HCT116 (cell line): ENCODE data around the gene CCDC92. TPM values are rescaled to one million over a fixed set of nuclear protein-coding genes. Genes with fewer than 3 reads are reported as not detected.

Experiments used
- ATAC-seq: fragments of 200-7000 bp; cut with Tn5 transposase; 2 replicates; pipeline ENCODE4 v1.9.1; 2020; ENCODE audit warnings: mild to moderate bottlenecking, moderate library complexity
- BruUV-seq: library from RNA; stranded (reverse); fragments of 400-500 nt; replicated peaks from 2 replicates; lab custom pipeline; 2021; lab: Mats Ljungman, UMichigan
- CTCF ChIA-PET: fragments of 300-600 bp; sonication (Branson Sonifier 250); formaldehyde crosslinking; loops from one replicate; lab custom pipeline; 2021; ENCODE audit warnings: antibody characterized with exemption; lab: Charles Lee
- POLR2A ChIA-PET: fragments of 300-600, 350-600 bp; sonication (Branson Sonifier 250); formaldehyde crosslinking; loops from one replicate; lab custom pipeline; 2021; ENCODE audit warnings: antibody characterized with exemption; lab: Charles Lee
- RAD21 ChIA-PET, 2 experiments: fragments of 300-600 bp; sonication (Branson Sonifier 250); formaldehyde crosslinking; loops; one replicate each; lab custom pipeline; 2023; ENCODE audit warnings: low total read pairs in 2 of 2; ENCODE audit not compliant: uncharacterized antibody in 2 of 2, unreplicated experiment in 2 of 2, low non-redundant PET in 1 of 2; lab: Charles Lee
- DNase-seq: peaks from one replicate; pipeline ENCODE4 v3.0.0-alpha.2; 2010; ENCODE audit warnings: low read depth, low spot score
- H2AFZ ChIP-seq: fragments of 200-600 bp; shearing (Covaris generic), sonication (generic); 2 replicates; pipeline ENCODE4 v1.6.1; 2017; ENCODE audit warnings: low read depth, mixed run types, mixed read lengths, antibody characterized with exemption, low read length; ENCODE audit not compliant: poor library complexity, severe bottlenecking
- H3K27ac ChIP-seq: 2 replicates; pipeline ENCODE4 v1.5.1; 2012; ENCODE audit warnings: low read depth, low read length
- H3K27me3 ChIP-seq: fragments of 200-600 bp; sonication (generic); 2 replicates; pipeline ENCODE4 v1.6.1; 2016; ENCODE audit warnings: mixed run types, low read length, mixed read lengths; ENCODE audit not compliant: insufficient read depth
- H3K36me3 ChIP-seq, 2 experiments: fragments of 200-500 bp in 1 of 2; fragments of 200-600 bp in 1 of 2; sonication (Bioruptor generic) in 1 of 2; sonication (generic) in 1 of 2; 2 replicates each; pipeline versions ENCODE4 v1.5.1 to v1.6.1; 2014 to 2016; ENCODE audit warnings: low read length in 2 of 2, inconsistent platforms in 1 of 2, mixed read lengths in 1 of 2, mixed run types in 1 of 2; ENCODE audit not compliant: insufficient read depth in 2 of 2, control insufficient read depth in 1 of 2
- H3K4me1 ChIP-seq, 2 experiments: fragments of 200-600 bp in 1 of 2; sonication (generic) in 1 of 2; 2 replicates each; pipeline versions ENCODE4 v1.5.1 to v1.6.1; 2012 to 2017; ENCODE audit warnings: low read length in 2 of 2, inconsistent platforms in 1 of 2, mild to moderate bottlenecking in 1 of 2, mixed read lengths in 1 of 2, mixed run types in 1 of 2, moderate library complexity in 1 of 2; ENCODE audit not compliant: insufficient read depth in 2 of 2, control insufficient read depth in 1 of 2
- H3K4me2 ChIP-seq: fragments of 200-600 bp; sonication (generic); 2 replicates; pipeline ENCODE4 v1.6.1; 2017; ENCODE audit warnings: mixed run types, low read length, mixed read lengths
- H3K4me3 ChIP-seq, 2 experiments: fragments of 200-600 bp in 1 of 2; sonication (generic) in 1 of 2; replicated peaks in 1 of 2; 2 replicates each; pipeline ENCODE4 v1.5.1; 2011 to 2016; ENCODE audit warnings: low read length in 2 of 2, control low read depth in 1 of 2, low read depth in 1 of 2, mild to moderate bottlenecking in 1 of 2, mixed read lengths in 1 of 2, mixed run types in 1 of 2
- H3K79me2 ChIP-seq: fragments of 200-600 bp; sonication (generic); 2 replicates; pipeline ENCODE4 v1.6.1; 2017; ENCODE audit warnings: mild to moderate bottlenecking, mixed run types, low read length, moderate library complexity, mixed read lengths; ENCODE audit not compliant: insufficient read depth
- H3K9ac ChIP-seq: fragments of 200-600 bp; sonication (generic); 2 replicates; pipeline ENCODE4 v1.6.1; 2016; ENCODE audit warnings: low read length, mixed read lengths
- H3K9me2 ChIP-seq: fragments of 200-600 bp; sonication (generic), shearing (Covaris generic); 2 replicates; pipeline ENCODE4 v1.6.1; 2017; ENCODE audit warnings: mixed run types, mild to moderate bottlenecking, moderate library complexity; ENCODE audit not compliant: insufficient read depth
- H3K9me3 ChIP-seq, 2 experiments: fragments of 200-500 bp in 1 of 2; fragments of 200-600 bp in 1 of 2; sonication (Bioruptor generic) in 1 of 2; sonication (generic) in 1 of 2; 2 replicates each; pipeline ENCODE4 v1.6.1; 2014 to 2017; ENCODE audit warnings: low read length in 2 of 2, mixed read lengths in 2 of 2, inconsistent platforms in 1 of 2, low read depth in 1 of 2, mild to moderate bottlenecking in 1 of 2, mixed run types in 1 of 2, moderate library complexity in 1 of 2; ENCODE audit not compliant: control insufficient read depth in 1 of 2, insufficient read depth in 1 of 2
- H4K20me1 ChIP-seq: fragments of 200-600 bp; sonication (generic), shearing (Covaris generic); 2 replicates; pipeline ENCODE4 v1.6.1; 2017; ENCODE audit warnings: mixed run types, mild to moderate bottlenecking, moderate library complexity; ENCODE audit not compliant: insufficient read depth
- ATF3 ChIP-seq: IDR thresholded peaks from 2 replicates; pipeline ENCODE4 v1.6.1; 2012
- CEBPB ChIP-seq: IDR thresholded peaks from 2 replicates; pipeline ENCODE4 v1.6.1; 2012; ENCODE audit warnings: low read depth
- CTCF ChIP-seq, 3 experiments: fragments of 200-600 bp in 1 of 3; sonication (generic) in 1 of 3; IDR thresholded peaks in 2 of 3; conservative IDR thresholded peaks in 1 of 3; 2 replicates each; pipeline ENCODE4 v1.5.1; 2012 to 2017; ENCODE audit warnings: low read depth in 2 of 3, low read length in 2 of 3, antibody characterized with exemption in 1 of 3, borderline replicate concordance in 1 of 3, control low read depth in 1 of 3, mild to moderate bottlenecking in 1 of 3, mixed read lengths in 1 of 3, mixed run types in 1 of 3, moderate library complexity in 1 of 3; ENCODE audit not compliant: insufficient read depth in 1 of 3
- ELF1 ChIP-seq: IDR thresholded peaks from 2 replicates; pipeline ENCODE4 v1.6.1; 2012; ENCODE audit warnings: low read depth, borderline replicate concordance
- EZH2 ChIP-seq: fragments of 200-600 bp; sonication (generic); IDR thresholded peaks from 2 replicates; pipeline ENCODE4 v1.6.1; 2017; ENCODE audit warnings: antibody characterized with exemption, mixed run types
- EZH2phosphoT487 ChIP-seq: fragments of 200-600 bp; IDR thresholded peaks from 2 replicates; pipeline ENCODE4 v1.6.1; 2018; ENCODE audit warnings: antibody characterized with exemption, borderline replicate concordance
- JUND ChIP-seq: IDR thresholded peaks from 2 replicates; pipeline ENCODE4 v1.6.1; 2012
- MAX ChIP-seq: IDR thresholded peaks from 2 replicates; pipeline ENCODE4 v1.6.1; 2012
- POLR2A ChIP-seq: IDR thresholded peaks from 2 replicates; pipeline ENCODE4 v1.7.0; 2011; ENCODE audit warnings: borderline replicate concordance; ENCODE audit not compliant: insufficient read depth, insufficient read length; ENCODE audit errors: extremely low read depth
- RAD21 ChIP-seq: IDR thresholded peaks from 2 replicates; pipeline ENCODE4 v1.6.1; 2012; ENCODE audit warnings: low read depth, mild to moderate bottlenecking
- REST ChIP-seq: IDR thresholded peaks from 2 replicates; pipeline ENCODE4 v1.6.1; 2012; ENCODE audit warnings: low read depth
- SIN3A ChIP-seq: IDR thresholded peaks from 2 replicates; pipeline ENCODE4 v1.6.1; 2012; ENCODE audit warnings: low read depth
- SP1 ChIP-seq: IDR thresholded peaks from 2 replicates; pipeline ENCODE4 v1.6.1; 2012; ENCODE audit warnings: low read depth
- TCF7L2 ChIP-seq: IDR thresholded peaks from 2 replicates; pipeline ENCODE4 v1.7.0; 2011; ENCODE audit warnings: borderline replicate concordance, inconsistent platforms; ENCODE audit not compliant: insufficient read depth, insufficient read length; ENCODE audit errors: extremely low read depth
- YY1 ChIP-seq: IDR thresholded peaks from 2 replicates; pipeline ENCODE4 v1.6.1; 2011; ENCODE audit warnings: low read length, low read depth, moderate library complexity, mild to moderate bottlenecking; ENCODE audit not compliant: insufficient replicate concordance; ENCODE audit errors: extremely low read depth
- ZBTB33 ChIP-seq: IDR thresholded peaks from 2 replicates; pipeline ENCODE4 v1.6.1; 2011; ENCODE audit warnings: mild to moderate bottlenecking, low read length, moderate library complexity; ENCODE audit not compliant: insufficient replicate concordance; ENCODE audit errors: extremely low read depth
- ZFX ChIP-seq: fragments of 450-650 bp; IDR thresholded peaks from 2 replicates; pipeline ENCODE4 v1.6.1; 2017
- intact Hi-C: fragments of 100-400 bp; cut with micrococcal nuclease; formaldehyde crosslinking; loops from 2 replicates; pipeline ENCODE4 v1.10.0; 2022
- total RNA-seq: library from RNA; stranded (reverse); gene quantifications from one replicate; pipeline ENCODE4 v1.2.1, GENCODE V29; 2021; ENCODE audit not compliant: unreplicated experiment

Gene CCDC92
- total RNA-seq, 1 experiment from 2014 or later: 9.7 TPM

GRCh38 chr12:123893276-123893675 lies 79.4 kb downstream of the CCDC92 start:
- H3K27me3 ChIP-seq: no peaks in the 10 kb centered on the region
- H2AFZ ChIP-seq: no peak overlapping the region
- DNase-seq: no peak
- no peak overlapping the region for H3K4me2 ChIP-seq
- H4K20me1 ChIP-seq: no peaks in the 10 kb centered on the region
- intact Hi-C loops: no loop called here
- H3K27ac ChIP-seq: no peak overlapping the region
- CTCF ChIA-PET: no interaction called here
- TF ChIP-seq CTCF (IDR thresholded peaks at IDR 0.05 in 2 of 3, conservative IDR thresholded peaks at IDR 0.05 in 1 of 3; ENCODE audit: borderline replicate concordance in 1 of 3, insufficient read depth in 1 of 3, low read depth in 2 of 3, low read length in 2 of 3) (no peak), RAD21 (no peak), ZFX (no peak), EZH2phosphoT487 (no peak), EZH2 (no peak), CEBPB (no peak), TCF7L2 (no peak), ATF3 (no peak), YY1 (no peak), POLR2A (no peak), SP1 (no peak), JUND (no peak), SIN3A (no peak), ZBTB33 (no peak), MAX (no peak), REST (no peak), ELF1 (no peak)
- TF ChIP-seq, all 23 proteins: peak for 0
- H3K9me2 ChIP-seq: no peaks in the 10 kb centered on the region
- ChIA-PET RAD21 (no interaction called here), POLR2A (no interaction called here)
- H3K4me1 ChIP-seq: peaks cover 22 to 28% of the 10 kb centered on the region in 2 experiments
- H3K9me3 ChIP-seq: no peaks in the 10 kb centered on the region
- H3K79me2 ChIP-seq: no peaks in the 10 kb centered on the region
- ATAC-seq: no peak
- no TSS peak for BruUV-seq
- no peaks in the 10 kb centered on the region for H3K36me3 ChIP-seq
- no peak overlapping the region for H3K4me3 ChIP-seq
- H3K9ac ChIP-seq: no peak overlapping the region
